ENCODE results near the gene NBAS.

DNA sequence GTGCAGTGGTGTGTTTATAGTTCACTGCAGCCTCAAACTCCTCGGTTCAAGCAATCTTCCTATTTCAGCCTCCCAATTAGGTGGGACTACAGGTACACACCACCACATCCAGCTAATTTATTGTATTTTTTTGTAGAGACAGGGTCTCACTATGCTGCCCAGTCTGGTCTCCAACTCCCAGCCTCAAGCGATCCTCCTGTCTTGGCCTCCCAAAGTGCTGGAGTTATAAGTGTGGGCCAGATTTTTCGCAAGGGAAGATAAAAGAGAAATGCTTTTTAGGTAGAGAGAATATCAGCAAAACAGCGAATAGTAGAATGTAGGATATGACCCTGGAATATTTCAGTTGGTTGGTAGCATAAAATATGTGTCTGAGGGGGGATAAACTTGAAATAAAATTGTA lies 34.8 kb upstream of the NBAS start:
- TF ChIP-seq, protein P1, sequence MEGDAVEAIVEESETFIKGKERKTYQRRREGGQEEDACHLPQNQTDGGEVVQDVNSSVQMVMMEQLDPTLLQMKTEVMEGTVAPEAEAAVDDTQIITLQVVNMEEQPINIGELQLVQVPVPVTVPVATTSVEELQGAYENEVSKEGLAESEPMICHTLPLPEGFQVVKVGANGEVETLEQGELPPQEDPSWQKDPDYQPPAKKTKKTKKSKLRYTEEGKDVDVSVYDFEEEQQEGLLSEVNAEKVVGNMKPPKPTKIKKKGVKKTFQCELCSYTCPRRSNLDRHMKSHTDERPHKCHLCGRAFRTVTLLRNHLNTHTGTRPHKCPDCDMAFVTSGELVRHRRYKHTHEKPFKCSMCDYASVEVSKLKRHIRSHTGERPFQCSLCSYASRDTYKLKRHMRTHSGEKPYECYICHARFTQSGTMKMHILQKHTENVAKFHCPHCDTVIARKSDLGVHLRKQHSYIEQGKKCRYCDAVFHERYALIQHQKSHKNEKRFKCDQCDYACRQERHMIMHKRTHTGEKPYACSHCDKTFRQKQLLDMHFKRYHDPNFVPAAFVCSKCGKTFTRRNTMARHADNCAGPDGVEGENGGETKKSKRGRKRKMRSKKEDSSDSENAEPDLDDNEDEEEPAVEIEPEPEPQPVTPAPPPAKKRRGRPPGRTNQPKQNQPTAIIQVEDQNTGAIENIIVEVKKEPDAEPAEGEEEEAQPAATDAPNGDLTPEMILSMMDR (IDR thresholded peaks at IDR 0.05 in 4 of 5, conservative IDR thresholded peaks at IDR 0.05 in 1 of 5): no peak
- no peak for TF ChIP-seq POLR2A (IDR thresholded peaks at IDR 0.05)
